ENCODE measurements around the gene COL5A1.

GRCh38 chr9:134716067-134716466 is 74.5 kb downstream of the COL5A1 start:
- no peak for TF ChIP-seq CTCF (IDR thresholded peaks at IDR 0.05; ENCODE audit: borderline replicate concordance, extremely low read depth, low read length, poor library complexity, severe bottlenecking)
- no peak for TF ChIP-seq EZH2 (IDR thresholded peaks at IDR 0.05; ENCODE audit: borderline replicate concordance, low read depth, low read length, severe bottlenecking)

All from DND-41 (cell line).